ENCODE results near the gene GREM1. TPM values are rescaled to one million over a fixed set of nuclear protein-coding genes. Genes with fewer than 3 reads are reported as not detected.

The GREM1 gene
- total RNA-seq, 4 donors from 2014 or later = 0.57 to 2.5 (median 1.1) TPM; not detected in 1

DNA sequence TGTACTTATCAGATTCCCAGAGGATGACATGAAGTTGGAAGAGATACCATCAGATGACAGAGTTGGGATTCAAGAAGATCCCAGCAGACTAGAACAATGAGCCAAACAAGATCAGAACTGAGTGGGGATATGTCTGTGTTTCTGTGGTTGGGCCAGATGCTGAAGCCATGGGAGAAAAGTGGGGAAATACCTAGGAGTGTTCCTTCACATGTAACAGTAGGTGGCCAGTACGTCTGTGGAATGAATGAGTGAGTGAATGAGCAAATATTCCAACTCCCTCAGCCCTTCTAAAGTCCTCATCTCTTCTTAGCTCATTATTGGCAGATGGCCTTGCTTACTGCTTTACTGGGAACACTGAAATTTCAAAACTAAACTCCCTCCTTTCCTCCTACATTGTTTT lies 32.2 kb upstream of the GREM1 start:
- TF ChIP-seq, protein P1, sequence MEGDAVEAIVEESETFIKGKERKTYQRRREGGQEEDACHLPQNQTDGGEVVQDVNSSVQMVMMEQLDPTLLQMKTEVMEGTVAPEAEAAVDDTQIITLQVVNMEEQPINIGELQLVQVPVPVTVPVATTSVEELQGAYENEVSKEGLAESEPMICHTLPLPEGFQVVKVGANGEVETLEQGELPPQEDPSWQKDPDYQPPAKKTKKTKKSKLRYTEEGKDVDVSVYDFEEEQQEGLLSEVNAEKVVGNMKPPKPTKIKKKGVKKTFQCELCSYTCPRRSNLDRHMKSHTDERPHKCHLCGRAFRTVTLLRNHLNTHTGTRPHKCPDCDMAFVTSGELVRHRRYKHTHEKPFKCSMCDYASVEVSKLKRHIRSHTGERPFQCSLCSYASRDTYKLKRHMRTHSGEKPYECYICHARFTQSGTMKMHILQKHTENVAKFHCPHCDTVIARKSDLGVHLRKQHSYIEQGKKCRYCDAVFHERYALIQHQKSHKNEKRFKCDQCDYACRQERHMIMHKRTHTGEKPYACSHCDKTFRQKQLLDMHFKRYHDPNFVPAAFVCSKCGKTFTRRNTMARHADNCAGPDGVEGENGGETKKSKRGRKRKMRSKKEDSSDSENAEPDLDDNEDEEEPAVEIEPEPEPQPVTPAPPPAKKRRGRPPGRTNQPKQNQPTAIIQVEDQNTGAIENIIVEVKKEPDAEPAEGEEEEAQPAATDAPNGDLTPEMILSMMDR (IDR thresholded peaks at IDR 0.05; ENCODE audit: low read depth) = no peak

DNA sequence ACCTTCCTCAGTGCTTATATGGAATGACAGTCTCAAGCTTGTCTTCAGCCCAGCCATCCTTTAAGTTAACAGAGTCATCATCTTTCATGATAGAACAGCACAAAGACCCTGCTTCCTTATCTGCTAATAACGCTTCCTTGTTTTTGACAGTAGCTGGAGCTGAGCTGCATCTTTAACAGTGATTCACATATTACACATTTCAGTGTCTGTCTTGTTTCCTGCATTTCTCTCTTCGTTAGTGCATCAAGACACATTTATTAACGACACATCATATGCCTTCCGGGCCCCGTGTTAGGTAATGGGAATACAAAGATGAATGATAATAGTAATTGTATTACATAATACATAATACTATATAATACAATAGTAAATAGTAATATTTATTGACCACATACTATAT lies 30.2 kb upstream of the GREM1 start:
- TF ChIP-seq, protein P1 (IDR thresholded peaks at IDR 0.05; ENCODE audit: low read depth) = no peak

DNA sequence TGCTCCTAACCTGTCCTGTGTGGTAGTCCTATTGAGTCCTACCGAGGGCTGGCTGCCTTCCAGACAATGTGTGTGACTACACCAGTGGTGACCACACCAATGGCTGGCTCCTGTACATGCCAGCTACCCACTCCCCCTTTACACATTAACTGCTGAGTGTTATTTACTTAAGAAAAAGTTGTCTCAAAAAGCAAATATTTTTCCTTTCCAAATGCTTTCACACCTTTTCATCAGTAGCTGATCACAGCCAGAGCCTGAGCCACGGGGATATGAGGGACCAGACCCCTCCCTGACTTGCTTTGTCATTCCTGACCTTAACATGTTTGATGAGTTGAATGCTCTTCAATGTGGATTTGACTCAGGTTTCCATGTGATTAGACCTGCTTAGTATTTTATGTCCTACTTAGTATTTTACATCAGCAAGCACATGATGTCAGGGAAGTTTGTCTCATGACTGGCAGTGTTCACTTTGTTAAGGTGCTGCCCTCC lies 29.6 kb upstream of the GREM1 start:
- TF ChIP-seq, protein P1 (IDR thresholded peaks at IDR 0.05; ENCODE audit: low read depth) = no peak

DNA sequence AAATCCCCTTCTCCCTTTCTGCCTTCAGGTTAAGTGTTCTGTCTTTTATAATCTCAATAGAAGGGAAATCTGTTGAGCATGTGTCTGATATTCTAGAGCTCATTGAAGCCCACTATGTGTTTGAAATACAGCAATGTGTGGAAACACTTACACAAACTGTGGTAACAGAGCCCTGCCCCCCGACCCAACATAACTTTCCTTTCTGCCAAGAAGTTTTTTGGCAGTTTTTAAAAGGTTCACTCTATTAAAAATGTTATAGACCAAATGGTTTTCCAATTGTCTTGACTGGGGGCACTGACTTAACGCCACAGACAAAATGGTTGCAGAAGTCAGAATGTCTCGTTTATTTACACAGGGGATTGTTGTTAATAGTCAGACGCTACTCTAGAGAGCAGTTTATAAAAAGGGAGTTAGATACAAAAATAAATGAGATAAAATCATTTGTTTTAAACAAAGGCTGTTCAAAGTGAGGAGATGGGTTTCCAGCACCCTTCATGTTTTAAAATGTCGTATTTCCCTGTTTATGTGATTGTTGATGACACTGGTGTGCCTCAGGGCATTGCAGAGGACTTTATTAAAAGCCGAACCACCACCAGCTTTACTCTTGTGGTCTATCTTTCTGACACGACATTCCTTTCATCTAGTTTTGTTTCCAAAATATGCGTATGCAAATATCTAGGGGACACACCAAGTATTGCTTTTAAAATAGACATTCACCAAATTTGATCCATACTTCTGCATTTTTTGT lies 26.7 kb upstream of the GREM1 start:
- TF ChIP-seq, protein P1 (IDR thresholded peaks at IDR 0.05; ENCODE audit: low read depth) = no peak

DNA sequence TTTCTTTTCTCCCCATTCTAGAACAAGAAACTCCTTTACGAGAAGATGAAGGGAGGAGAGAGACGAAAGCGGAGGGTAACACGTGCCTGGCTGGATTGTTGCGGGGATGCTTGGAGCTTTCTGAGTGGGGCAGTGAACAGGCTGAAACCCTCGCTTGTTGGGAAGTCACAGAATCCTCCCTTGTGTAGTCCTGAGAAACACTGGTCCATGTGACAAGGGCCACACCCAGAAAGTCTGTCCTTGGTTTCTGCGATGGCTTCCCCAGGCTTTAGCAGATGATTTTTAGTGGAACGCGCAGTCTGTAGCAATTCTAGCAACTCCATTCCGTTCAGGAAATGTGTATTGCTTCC lies 26.1 kb upstream of the GREM1 start:
- TF ChIP-seq, protein P1 (IDR thresholded peaks at IDR 0.05; ENCODE audit: low read depth) = no peak

DNA sequence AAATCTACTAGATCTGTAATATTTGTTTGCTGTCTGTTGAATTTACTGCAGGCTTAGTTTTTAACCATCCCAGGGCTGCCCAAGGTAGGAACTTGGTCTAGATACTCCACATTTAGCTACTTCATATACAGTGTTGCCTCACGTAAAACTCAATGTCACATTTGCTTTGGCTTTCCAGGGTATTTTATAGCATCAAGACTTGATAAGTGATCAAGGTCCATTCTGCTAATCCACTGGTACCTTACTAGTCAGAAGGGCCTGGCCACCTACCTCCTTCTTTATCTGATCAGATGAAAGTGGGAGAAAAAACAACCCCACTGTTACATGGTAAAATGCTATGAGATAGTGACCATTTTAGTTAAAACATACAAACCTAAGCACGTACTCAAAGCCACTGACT lies 25.5 kb upstream of the GREM1 start:
- TF ChIP-seq, protein P1 (IDR thresholded peaks at IDR 0.05; ENCODE audit: low read depth) = no peak

DNA sequence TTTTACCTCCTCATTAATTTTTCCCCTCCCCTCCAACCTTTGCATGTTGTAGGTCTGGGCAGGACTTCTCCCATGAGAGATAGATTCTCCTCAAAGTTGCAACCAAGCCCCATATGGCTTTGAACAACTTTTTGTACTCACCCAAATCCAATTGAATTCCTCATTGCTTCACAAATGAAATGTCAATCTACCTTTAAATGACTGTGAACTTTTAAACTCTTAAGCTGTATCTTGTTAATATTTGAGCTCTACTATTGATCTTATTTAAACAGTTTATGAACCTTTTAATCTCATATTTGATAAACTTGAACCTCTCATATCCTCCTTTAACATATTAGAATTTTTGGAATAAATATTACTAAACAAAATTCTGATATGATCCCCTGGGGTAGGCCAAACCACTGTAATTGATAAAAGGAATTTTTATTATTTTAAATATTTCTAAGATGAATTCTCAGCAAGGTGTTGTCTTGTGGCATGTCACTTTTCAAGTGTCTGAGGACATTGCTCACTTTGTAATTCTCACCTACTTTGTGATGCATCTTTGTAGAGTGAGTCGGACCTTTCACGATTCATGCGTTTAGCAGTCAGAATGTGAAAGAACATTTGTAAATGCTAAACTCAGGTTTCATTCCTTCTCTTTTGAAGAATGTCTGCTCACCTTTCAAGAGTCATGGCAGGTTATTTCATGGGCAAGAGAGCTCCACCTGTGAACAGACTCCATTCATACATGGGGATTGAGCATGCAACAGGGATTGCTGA lies 23.4 kb upstream of the GREM1 start:
- TF ChIP-seq, protein P1 (IDR thresholded peaks at IDR 0.05; ENCODE audit: low read depth) = no peak
